Skeletal muscle tissue (tissue), 5 donors: ENCODE data around the gene CWH43. TPM values are rescaled to one million over a fixed set of nuclear protein-coding genes. Genes with fewer than 3 reads are reported as not detected.
"Not testable (repeated sequence)": the region's sequence is repeated elsewhere in the genome, so short reads cannot be mapped to it uniquely, and the experiment has no call there.

Experiments used
- H3K27ac ChIP-seq: one replicate; pipeline ENCODE4 v1.7.0; 2013; ENCODE audit warnings: mild to moderate bottlenecking, low read depth, low read length, inconsistent platforms
- H3K27me3 ChIP-seq, 3 donors: one replicate each; pipeline ENCODE4 v1.7.0; 2013; ENCODE audit warnings: low read length in 3 of 3; ENCODE audit not compliant: control insufficient read depth in 3 of 3, insufficient read depth in 3 of 3
- H3K36me3 ChIP-seq, 3 donors: one replicate each; pipeline ENCODE4 v1.7.0; 2013; ENCODE audit warnings: low read length in 3 of 3; ENCODE audit not compliant: control insufficient read depth in 3 of 3, insufficient read depth in 3 of 3
- H3K4me1 ChIP-seq, 3 donors: one replicate each; pipeline ENCODE4 v1.7.0; 2013; ENCODE audit warnings: low read length in 3 of 3, mild to moderate bottlenecking in 3 of 3; ENCODE audit not compliant: control insufficient read depth in 3 of 3, insufficient read depth in 3 of 3
- H3K4me3 ChIP-seq, 3 donors: one replicate each; pipeline ENCODE4 v1.7.0; 2013; ENCODE audit warnings: low read length in 3 of 3
- H3K9ac ChIP-seq, 3 donors: one replicate each; pipeline ENCODE4 v1.7.0; 2013; ENCODE audit warnings: low read length in 3 of 3, mild to moderate bottlenecking in 3 of 3, moderate library complexity in 2 of 3, low read depth in 1 of 3
- H3K9me3 ChIP-seq, 3 donors: one replicate each; pipeline ENCODE4 v1.7.0; 2013; ENCODE audit warnings: low read length in 3 of 3; ENCODE audit not compliant: control insufficient read depth in 3 of 3
- small RNA-seq: library from RNA; depleted of rRNA; stranded (forward); fragments of <200 nt; gene quantifications from one replicate; pipeline ENCODE3, GENCODE V24; 2014
- total RNA-seq: library from RNA; depleted of rRNA; stranded (reverse); fragments of >200 nt; gene quantifications from one replicate; pipeline ENCODE4 v1.2.3, GENCODE V29; 2014
- donor health status: Osteomylitis.

CWH43 gene
- total RNA-seq, 1 donor from 2014 or later, result not detected

DNA sequence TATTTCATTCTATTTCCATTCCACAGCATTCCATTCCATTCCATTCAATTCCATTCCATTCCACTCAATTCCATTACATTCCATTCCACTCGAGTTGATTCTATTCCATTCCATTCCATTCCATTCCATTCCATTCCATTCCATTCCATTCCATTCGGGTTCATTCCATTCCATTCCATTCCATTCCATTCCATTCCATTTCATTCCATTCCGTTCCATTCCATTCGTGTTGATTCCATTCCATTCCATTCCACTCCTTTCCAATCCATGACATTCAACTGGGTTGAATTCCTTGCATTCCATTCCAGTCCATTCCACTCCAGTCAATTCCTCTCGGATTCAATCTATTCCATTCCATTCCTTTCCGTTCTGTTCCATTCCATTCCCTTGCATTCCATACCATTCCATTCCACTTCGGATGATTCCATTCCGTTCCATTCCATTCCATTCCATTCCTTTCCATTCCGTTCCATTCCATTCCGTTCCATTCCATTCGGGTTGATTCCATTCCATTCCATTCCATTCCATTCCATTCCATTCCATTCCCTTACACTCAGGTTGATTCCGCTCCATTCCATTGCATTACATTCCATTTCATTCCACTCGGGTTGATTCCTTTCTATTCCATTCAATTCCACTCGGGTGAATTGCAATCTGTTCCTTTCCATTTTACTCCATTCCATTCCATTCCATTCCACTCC is 117.5 kb downstream of the CWH43 start:
- H3K9me3 ChIP-seq, result peaks cover 0 to 55% (median 15%) of the 10 kb centered on the region in 3 donors
- H3K27ac ChIP-seq, H3K4me1 ChIP-seq, H3K9ac ChIP-seq, H3K36me3 ChIP-seq, H3K27me3 ChIP-seq, H3K4me3 ChIP-seq: not testable (repeated sequence)

DNA sequence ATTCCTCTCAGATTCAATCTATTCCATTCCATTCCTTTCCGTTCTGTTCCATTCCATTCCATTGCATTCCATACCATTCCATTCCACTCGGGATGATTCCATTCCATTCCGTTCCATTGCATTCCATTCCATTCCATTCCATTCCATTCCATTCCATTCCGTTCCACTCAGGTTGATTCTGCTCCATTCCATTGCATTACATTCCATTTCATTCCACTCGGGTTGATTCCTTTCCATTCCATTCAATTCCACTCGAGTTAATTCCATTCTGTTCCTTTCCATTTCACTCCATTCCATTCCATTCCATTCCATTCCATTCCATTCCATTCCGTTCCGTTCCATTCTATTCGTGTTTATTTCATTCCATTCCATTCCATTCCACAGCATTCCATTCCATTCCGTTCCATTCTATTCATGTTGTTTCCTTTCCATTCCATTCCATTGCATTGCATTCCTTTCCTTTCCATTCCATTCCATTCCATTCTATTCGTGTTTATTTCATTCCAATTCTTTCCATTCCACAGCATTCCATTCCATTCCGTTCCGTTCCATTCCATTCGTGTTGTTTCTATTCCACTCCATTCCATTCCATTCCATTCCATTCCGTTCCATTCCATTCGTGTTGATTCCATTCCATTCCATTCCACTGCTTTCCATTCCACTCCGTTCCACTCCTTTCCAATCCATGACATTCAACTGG is 118.3 kb downstream of the CWH43 start:
- H3K4me1 ChIP-seq, H3K27me3 ChIP-seq, H3K36me3 ChIP-seq, H3K27ac ChIP-seq, H3K9ac ChIP-seq: not testable (repeated sequence)
- Histone ChIP-seq H3K9me3 (peaks cover 0 to 51% (median 15%) of the 10 kb centered on the region in 3 donors), H3K4me3 (peak overlapping the region in 1 of 3 donors; percentile 1)

DNA sequence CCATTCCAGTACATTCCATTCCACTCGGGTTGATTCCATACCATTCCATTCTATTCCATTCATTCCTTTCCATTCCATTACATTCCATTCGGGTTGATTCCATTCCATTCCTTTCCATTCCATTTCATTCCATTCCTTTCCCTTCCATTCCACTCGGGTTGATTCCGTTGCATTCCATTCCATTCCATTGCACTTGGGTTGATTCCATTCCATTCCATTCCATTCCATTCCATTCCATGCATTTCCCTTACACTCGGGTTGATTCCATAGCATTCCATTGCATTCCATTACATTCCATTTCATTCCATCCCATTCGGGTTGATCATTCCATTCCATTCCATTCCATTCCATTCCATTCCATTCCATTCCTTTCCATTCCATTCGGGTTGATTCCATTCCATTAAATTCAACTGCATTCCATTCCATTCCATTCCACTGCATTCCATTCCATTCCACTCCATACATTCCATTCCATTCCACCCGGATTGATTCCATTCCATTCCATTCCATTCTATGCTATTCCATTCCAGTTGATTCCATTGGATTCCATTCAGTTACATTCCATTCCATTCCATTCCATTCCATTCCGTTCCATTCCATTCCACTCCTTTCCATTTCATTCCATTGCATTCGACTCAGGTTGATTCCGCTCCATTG is 119.3 kb downstream of the CWH43 start:
- H3K9ac ChIP-seq, H3K27me3 ChIP-seq, H3K4me1 ChIP-seq, H3K36me3 ChIP-seq, H3K27ac ChIP-seq: not testable (repeated sequence)
- Histone ChIP-seq H3K9me3 (peaks cover 0 to 48% (median 16%) of the 10 kb centered on the region in 3 donors), H3K4me3 (peak overlapping the region in 1 of 3 donors; percentile 1)

DNA sequence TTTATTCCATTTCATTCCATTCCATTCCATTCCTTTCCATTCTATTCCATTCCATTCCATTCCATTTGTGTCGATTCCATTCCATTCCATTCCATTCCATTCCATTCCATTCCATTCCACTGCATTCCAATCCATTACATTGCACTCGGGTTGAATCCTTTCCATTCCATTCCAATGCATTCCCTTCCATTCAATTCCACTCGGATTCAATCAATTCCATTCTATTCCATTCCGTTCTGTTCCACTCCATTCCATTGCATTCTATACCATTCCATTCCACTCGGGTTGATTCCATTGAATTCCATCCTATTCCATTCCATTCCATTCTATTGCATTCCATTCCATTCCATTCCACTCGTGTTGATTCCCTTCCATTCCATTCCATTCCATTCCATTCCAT is 121.2 kb downstream of the CWH43 start:
- H3K36me3 ChIP-seq, H3K27me3 ChIP-seq, H3K27ac ChIP-seq, H3K9ac ChIP-seq, H3K4me1 ChIP-seq, H3K4me3 ChIP-seq: not testable (repeated sequence)
- peaks cover 0 to 55% (median 16%) of the 10 kb centered on the region in 3 donors for H3K9me3 ChIP-seq

DNA sequence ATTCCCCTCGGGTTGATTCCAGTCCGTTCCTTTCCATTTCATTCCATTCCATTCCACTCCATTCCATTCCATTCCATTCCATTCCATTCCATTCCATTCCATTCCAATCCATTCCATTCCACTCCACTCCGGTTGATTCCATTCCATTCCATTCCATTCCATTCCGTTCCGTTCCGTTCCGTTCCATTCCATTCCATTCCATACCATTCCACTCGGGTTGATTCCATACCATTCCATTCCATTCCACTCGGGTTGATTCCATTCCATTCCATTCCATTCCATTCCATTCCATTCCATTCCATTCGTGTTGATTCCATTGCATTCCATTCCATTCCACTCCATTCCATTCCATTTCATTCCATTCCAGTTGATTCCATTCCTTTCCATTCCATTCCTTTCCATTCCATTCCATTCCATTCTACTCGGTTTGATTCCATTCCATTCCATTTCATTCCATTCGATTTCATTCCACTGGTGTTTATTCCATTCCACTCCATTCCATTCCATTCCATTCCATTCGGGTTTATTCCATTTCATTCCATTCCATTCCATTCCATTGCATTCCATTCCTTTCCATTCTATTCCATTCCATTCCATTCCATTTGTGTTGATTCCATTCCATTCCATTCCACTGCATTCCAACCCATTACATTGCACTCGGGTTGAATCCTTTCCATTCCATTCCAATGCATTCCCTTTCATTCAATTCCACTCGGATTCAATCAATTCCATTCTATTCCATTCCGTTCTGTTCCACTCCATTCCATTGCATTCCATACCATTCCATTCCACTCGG is 122.3 kb downstream of the CWH43 start:
- H3K9me3 ChIP-seq, result peaks cover 0 to 51% (median 16%) of the 10 kb centered on the region in 3 donors
- not testable (repeated sequence) for H3K36me3 ChIP-seq, H3K27me3 ChIP-seq, H3K27ac ChIP-seq, H3K9ac ChIP-seq, H3K4me1 ChIP-seq
- H3K4me3 ChIP-seq, result peak overlapping the region in 1 of 3 donors; percentile 2

DNA sequence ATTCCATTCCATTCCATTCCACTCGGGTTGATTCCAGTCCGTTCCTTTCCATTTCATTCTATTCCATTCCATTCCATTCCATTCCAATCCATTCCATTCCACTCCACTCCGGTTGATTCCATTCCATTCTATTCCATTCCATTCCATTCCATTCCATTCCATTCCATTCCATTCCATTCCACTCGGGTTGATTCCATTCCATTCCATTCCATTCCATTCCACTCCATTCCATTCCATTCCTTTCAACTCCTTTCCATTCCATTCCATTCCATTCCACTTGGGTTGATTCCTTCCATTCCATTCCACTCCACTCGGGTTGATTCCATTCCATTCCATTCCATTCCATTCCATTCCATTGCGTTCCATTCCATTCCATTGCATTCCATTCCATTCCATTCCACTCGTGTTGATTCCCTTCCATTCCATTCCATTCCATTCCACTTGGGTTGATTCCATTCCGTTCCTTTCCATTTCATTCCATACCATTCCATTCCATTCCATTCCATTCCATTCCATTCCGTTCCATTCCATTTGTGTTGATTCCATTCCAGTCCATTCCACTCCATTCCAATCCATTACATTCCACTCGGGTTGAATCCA is 123.6 kb downstream of the CWH43 start:
- H3K36me3 ChIP-seq, H3K9ac ChIP-seq, H3K27me3 ChIP-seq, H3K4me1 ChIP-seq, H3K27ac ChIP-seq, H3K4me3 ChIP-seq: not testable (repeated sequence)
- peaks cover 0 to 46% (median 14%) of the 10 kb centered on the region in 3 donors for H3K9me3 ChIP-seq

DNA sequence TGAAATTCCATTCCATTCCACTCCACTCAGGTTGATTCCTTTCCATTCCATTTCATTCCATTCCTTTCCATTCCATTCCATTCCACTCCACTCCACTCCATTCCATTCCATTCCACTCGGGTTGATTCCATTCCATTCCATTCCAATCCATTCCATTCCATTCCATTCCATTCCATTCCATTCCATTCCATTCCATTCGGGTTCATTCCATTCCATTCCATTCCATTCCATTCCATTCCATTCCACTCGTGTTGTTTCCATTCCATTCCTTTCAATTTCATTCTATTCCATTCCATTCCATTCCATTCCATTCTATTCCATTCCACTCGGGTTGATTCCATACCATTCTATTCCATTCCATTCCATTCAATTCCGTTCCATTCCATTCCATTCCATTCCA is 124.5 kb downstream of the CWH43 start:
- not testable (repeated sequence) for H3K36me3 ChIP-seq, H3K4me3 ChIP-seq, H3K27me3 ChIP-seq, H3K9ac ChIP-seq, H3K4me1 ChIP-seq, H3K27ac ChIP-seq
- peaks cover 0 to 41% (median 11%) of the 10 kb centered on the region in 3 donors for H3K9me3 ChIP-seq

Small RNA genes within 50 kb of the gene (small RNA-seq; reads per million reads assigned to genes)
- gene AC020593.1, result not detected

Other genes with a start within 250 kb of the CWH43 start
- 66.3 TPM for gene FRYL, start 206.0 kb upstream of the CWH43 start, total RNA-seq
- gene OCIAD1, start 155.2 kb upstream of the CWH43 start, total RNA-seq, result 102 TPM
- 10.4 TPM for gene OCIAD2, start 79.5 kb upstream of the CWH43 start, total RNA-seq